Measurements from ENCODE around the gene SRGAP3.

SRGAP3 gene

DNA sequence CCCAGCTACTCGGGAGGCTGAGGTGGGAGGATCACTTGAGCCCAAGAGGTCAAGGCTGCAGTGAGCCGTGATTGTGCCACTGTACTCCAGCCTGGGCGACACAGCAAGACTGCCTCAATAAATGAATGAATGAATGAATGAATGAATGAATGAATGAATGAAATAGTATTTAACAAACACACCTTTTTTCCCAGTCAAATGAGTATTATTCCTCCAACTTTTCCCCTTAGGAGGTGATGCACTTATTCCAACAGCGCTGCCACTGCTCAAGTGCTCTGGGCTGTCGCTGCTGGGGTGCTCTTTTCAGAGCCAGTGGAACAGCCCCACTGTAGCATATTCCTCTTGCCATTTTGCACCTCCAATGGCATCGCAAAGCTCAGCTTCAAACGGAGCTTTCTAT, 219.4 kb downstream of the SRGAP3 start:
- Histone ChIP-seq H3K4me3 (no peak overlapping the region), H3K27ac (no peak overlapping the region)
- DNase-seq (ENCODE audit: low spot score): no peak
- TF ChIP-seq, protein P1, sequence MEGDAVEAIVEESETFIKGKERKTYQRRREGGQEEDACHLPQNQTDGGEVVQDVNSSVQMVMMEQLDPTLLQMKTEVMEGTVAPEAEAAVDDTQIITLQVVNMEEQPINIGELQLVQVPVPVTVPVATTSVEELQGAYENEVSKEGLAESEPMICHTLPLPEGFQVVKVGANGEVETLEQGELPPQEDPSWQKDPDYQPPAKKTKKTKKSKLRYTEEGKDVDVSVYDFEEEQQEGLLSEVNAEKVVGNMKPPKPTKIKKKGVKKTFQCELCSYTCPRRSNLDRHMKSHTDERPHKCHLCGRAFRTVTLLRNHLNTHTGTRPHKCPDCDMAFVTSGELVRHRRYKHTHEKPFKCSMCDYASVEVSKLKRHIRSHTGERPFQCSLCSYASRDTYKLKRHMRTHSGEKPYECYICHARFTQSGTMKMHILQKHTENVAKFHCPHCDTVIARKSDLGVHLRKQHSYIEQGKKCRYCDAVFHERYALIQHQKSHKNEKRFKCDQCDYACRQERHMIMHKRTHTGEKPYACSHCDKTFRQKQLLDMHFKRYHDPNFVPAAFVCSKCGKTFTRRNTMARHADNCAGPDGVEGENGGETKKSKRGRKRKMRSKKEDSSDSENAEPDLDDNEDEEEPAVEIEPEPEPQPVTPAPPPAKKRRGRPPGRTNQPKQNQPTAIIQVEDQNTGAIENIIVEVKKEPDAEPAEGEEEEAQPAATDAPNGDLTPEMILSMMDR (IDR thresholded peaks at IDR 0.05): no peak

DNA sequence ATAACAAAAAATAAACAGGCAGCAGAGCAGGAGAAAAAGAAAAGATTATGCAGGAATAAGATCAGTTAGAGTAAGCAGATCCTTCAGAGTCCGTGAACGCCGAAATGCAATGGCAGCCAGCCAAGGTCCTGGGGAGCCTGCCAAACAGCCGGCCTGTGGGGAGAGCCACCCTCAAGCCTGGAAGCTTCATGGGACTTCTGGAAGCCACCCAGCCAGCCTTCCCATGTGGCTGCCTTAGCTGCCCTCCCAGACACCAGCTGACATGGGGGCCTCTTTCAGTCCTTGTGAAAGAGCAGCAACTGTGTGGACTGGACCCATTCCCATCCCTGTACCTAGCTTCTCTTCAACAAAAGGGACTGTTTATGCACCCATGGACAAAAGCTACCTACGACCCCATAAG, 221.3 kb downstream of the SRGAP3 start:
- no peak overlapping the region for H3K4me3 ChIP-seq
- H3K27ac ChIP-seq: no peak overlapping the region
- peak; percentile 83 for DNase-seq (ENCODE audit: low spot score)
- TF ChIP-seq, protein P1 (IDR thresholded peaks at IDR 0.05): no peak

DNA sequence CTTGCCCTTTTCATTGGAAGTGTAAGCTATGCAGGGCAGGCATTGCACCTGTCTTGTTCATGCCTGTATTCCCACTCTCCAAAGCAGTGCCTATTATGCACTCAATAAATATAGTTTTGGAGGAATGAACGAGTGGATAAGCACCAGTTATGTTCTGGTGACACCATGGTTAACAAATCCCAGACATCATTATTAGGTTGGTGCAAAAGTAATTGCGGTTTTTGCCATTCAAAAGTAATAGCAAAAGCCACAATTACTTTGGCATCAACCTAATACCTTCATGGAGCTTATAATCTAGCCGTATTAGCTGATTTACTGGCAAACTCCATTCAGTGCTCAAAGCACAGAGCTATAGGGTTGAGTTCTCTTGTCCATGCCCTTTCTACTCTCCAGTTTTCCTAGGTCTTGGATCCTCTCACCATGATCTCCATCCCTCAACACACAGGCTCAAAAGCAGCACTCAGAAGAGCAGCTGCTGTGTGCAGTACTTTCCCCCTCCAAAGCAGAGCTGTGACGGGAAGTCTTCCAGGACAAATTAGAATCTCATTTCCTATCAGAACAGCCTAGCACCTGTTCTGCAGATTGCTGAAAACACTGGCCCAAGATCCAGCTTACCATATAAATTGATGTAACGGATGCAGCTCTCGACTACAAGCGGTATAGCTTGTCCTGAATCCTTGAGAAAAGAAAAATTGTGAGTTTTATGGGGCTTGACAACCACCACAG, 223.0 kb downstream of the SRGAP3 start:
- Histone ChIP-seq H3K4me3 (no peak overlapping the region), H3K27ac (no peak overlapping the region)
- no peak for DNase-seq (ENCODE audit: low spot score)
- TF ChIP-seq, protein P1 (IDR thresholded peaks at IDR 0.05): no peak

DNA sequence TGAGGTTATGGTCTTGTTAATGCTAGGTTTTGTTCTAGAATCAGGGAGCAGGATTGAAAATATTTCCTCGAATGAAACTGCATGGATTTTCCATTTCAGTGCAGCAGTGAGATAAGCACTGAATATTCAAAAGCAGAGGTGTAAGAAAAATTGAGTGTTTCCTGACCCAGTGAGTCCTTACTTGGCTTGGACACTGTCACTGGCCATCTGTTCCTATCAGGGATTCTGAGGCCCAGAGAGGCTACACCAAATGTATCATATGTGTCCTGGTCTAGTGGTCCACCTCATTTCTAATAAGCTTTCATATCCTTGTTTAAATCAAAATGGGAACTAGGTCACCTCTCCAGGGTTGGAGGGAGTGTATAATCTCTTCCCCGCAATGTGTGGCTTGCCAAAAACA, 225.1 kb downstream of the SRGAP3 start:
- Histone ChIP-seq H3K27ac (no peak overlapping the region), H3K4me3 (no peak overlapping the region)
- TF ChIP-seq, protein P1 (IDR thresholded peaks at IDR 0.05): no peak
- DNase-seq (ENCODE audit: low spot score): no peak

DNA sequence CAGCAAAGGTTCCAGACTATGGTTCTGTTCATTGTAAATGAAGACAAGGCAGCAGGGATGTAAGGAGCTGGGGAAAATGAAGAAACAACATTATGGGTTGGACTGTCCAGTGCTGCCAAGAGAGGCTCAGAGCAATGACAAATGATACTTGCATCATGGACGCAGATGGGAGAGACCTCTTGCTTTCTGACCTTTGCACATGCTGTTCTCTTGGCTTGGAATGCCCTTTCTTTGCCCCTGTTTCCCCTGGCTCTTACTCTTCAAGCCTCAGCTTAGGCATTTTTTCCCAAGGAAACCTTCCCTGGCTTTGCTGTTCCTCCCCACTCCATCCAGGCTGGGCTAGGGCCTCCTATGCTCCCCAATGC, 226.2 kb downstream of the SRGAP3 start:
- no peak overlapping the region for H3K27ac ChIP-seq
- TF ChIP-seq, protein P1 (IDR thresholded peaks at IDR 0.05): no peak
- no peak overlapping the region for H3K4me3 ChIP-seq
- no peak for DNase-seq (ENCODE audit: low spot score)

DNA sequence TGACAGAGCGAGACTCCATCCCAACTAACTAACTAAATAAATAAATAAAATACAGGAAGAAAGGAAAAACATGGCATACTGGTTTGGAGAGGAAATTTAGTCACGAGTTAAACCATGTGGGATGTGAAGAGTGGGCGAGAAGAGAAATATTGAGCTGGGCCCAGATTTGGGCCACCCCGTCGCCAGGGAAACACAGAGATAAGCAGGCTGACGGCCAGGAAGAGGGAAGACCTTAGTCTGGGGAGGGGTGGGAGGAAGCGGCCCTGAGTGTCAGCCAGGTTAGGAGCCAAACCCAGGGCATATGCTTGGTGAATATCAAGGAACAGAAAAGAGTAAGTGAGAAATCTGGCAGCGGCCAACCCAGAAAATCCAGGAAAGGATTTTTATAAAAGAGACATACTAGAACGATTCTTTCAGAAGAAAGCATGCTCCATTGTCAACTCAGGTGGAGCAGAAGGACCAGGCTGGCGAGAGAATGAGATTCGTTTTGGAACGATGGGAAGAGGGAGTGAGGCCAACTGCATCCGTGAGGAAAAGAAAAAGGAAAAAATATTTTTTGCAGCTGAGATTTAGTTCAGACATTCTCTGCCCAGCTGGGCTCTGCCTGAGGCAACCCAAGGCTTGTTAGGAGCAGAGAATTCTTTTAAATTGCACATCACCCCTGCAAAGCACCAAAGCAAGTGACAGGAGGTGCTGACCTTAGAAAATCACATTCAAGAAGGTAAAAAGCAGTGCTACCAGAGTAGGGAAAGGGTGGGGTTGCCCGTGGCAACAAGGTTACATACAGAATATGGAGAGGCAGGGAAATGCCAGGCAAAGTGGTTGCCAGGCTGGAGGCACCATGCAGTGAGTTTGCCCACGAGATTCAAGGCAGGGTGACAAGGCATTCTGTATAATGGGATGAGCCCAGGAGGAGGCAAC, 226.9 kb downstream of the SRGAP3 start:
- TF ChIP-seq, protein P1 (IDR thresholded peaks at IDR 0.05): no peak
- Histone ChIP-seq H3K27ac (no peak overlapping the region), H3K4me3 (no peak overlapping the region)
- DNase-seq (ENCODE audit: low spot score): no peak
